AG04449 (cell line): ENCODE measurements around the gene GANC.
A peak's percentile ranks its signal among the peaks of the same experiment; 100 is the strongest.

Experiments used
- CTCF ChIA-PET: fragments of 350-600 bp; formaldehyde crosslinking; extraction: SDS; loops from one replicate; lab custom pipeline; 2021; ENCODE audit warnings: antibody characterized with exemption; lab: Yijun Ruan, JAX
- POLR2A ChIA-PET: fragments of 400-600, 350-600 bp; formaldehyde crosslinking; extraction: SDS; loops from one replicate; lab custom pipeline; 2020; ENCODE audit warnings: antibody characterized with exemption, inconsistent platforms; lab: Yijun Ruan, JAX
- DNase-seq: peaks from one replicate; pipeline ENCODE4 v3.0.0-alpha.2; 2010; ENCODE audit warnings: low read depth, low spot score
- H3K4me3 ChIP-seq: 2 replicates; pipeline ENCODE4 v1.5.1; 2011; ENCODE audit warnings: low read depth, mild to moderate bottlenecking, control low read depth, low read length
- CTCF ChIP-seq: IDR thresholded peaks from one replicate; pipeline ENCODE4 v1.5.1; 2011; ENCODE audit warnings: mild to moderate bottlenecking, moderate library complexity, low read length, control low read depth, inconsistent platforms; ENCODE audit not compliant: insufficient read depth; ENCODE audit errors: missing control alignments

The GANC gene

GRCh38 chr15:42375941-42376340 lies 102.9 kb downstream of the GANC start:
- POLR2A ChIA-PET, result no interaction called here
- CTCF ChIA-PET, result interaction anchor here (1.1 to 2.5 kb wide), 4 partner anchors 8 to 12 kb away, joined by 3 to 14 read pairs (median 4); no protein-coding TSS in a partner anchor
- TF ChIP-seq CTCF, result no peak
- H3K4me3 ChIP-seq, result no peak overlapping the region
- DNase-seq, result no peak

GRCh38 chr15:42378011-42378410 lies 105.0 kb downstream of the GANC start:
- TF ChIP-seq CTCF, result no peak
- ChIA-PET POLR2A (no interaction called here), CTCF (interaction anchor here (0.9 kb wide), 1 partner anchor 94 kb away, joined by 3 read pairs; no protein-coding TSS in a partner anchor)
- no peak for DNase-seq
- H3K4me3 ChIP-seq, result no peak overlapping the region

GRCh38 chr15:42384597-42384996 lies 111.6 kb downstream of the GANC start:
- POLR2A ChIA-PET, result interaction anchor here (1.2 kb wide), 1 partner anchor 111 kb away, joined by 4 read pairs; the partner anchor contains the start of genes GANC and TMEM87A
- TF ChIP-seq CTCF, result no peak
- CTCF ChIA-PET, result interaction anchor here (0.6 to 7.1 kb wide), 43 partner anchors 8 to 396 kb away, joined by 3 to 58 read pairs (median 4); partner anchors contain the start of genes CAPN3, GANC, TMEM87A and VPS39
- H3K4me3 ChIP-seq, result no peak overlapping the region
- DNase-seq, result no peak

- no peak overlapping the region for H3K4me3 ChIP-seq
- peak; percentile 77 for TF ChIP-seq CTCF
- ChIA-PET CTCF (interaction anchor here (0.6 to 7.1 kb wide), 45 partner anchors 9 to 396 kb away, joined by 3 to 58 read pairs (median 4); partner anchors contain the start of genes CAPN3, GANC, TMEM87A and VPS39), POLR2A (interaction anchor here (1.2 kb wide), 1 partner anchor 112 kb away, joined by 4 read pairs; the partner anchor contains the start of genes GANC and TMEM87A)
- no peak for DNase-seq
These were observed 112.4 kb downstream of the GANC start for GRCh38 chr15:42385206-42385979.

GRCh38 chr15:42385980-42386700 lies 113.1 kb downstream of the GANC start:
- ChIA-PET POLR2A (interaction anchor here (0.7 to 1.2 kb wide), 2 partner anchors 113 to 443 kb away, joined by 3 to 4 read pairs; partner anchors contain the start of genes GANC and TMEM87A), CTCF (interaction anchor here (0.9 to 7.1 kb wide), 22 partner anchors 10 to 397 kb away, joined by 3 to 58 read pairs (median 6); partner anchors contain the start of genes CAPN3 and VPS39)
- TF ChIP-seq CTCF, result no peak
- no peak overlapping the region for H3K4me3 ChIP-seq
- no peak for DNase-seq

- no peak for TF ChIP-seq CTCF
- POLR2A ChIA-PET, result no interaction called here
- CTCF ChIA-PET, result interaction anchor here (1.1 to 7.1 kb wide), 7 partner anchors 12 to 249 kb away, joined by 3 to 58 read pairs (median 3); no protein-coding TSS in a partner anchor
- no peak for DNase-seq
- H3K4me3 ChIP-seq, result no peak overlapping the region
These were observed 114.6 kb downstream of the GANC start for GRCh38 chr15:42387603-42388002.
